Measurements from ENCODE around the gene RPS25.
"Not testable (repeated sequence)": the region's sequence is repeated elsewhere in the genome, so short reads cannot be mapped to it uniquely, and the experiment has no call there.

The RPS25 gene

DNA sequence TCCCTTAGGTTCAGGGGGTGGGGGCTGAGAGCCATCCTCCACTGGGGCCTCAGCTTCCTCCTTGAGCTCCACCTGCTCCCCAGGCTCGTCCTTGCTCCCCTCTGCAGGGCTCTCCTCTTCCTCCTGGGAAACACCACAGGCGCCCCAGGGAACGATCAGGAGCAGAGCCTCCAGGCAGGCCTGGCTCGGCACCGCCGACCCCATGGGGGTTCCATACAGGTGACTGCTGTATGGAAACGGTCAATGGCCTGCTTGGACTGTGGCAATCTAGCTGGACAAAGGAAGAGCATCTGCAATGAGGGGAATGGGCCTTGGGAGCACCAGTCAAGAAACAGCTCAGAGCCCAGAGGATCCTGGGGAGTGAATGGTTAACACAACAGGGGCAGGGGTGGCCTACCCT lies 30.9 kb upstream of the RPS25 start:
- TF ChIP-seq, protein P1, sequence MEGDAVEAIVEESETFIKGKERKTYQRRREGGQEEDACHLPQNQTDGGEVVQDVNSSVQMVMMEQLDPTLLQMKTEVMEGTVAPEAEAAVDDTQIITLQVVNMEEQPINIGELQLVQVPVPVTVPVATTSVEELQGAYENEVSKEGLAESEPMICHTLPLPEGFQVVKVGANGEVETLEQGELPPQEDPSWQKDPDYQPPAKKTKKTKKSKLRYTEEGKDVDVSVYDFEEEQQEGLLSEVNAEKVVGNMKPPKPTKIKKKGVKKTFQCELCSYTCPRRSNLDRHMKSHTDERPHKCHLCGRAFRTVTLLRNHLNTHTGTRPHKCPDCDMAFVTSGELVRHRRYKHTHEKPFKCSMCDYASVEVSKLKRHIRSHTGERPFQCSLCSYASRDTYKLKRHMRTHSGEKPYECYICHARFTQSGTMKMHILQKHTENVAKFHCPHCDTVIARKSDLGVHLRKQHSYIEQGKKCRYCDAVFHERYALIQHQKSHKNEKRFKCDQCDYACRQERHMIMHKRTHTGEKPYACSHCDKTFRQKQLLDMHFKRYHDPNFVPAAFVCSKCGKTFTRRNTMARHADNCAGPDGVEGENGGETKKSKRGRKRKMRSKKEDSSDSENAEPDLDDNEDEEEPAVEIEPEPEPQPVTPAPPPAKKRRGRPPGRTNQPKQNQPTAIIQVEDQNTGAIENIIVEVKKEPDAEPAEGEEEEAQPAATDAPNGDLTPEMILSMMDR (conservative IDR thresholded peaks at IDR 0.05; ENCODE audit: control insufficient read depth, insufficient read depth, low read depth, low read length) = no peak
- no peak for DNase-seq (ENCODE audit: low read depth)
- no peak overlapping the region for H3K4me3 ChIP-seq (ENCODE audit: control insufficient read depth, low read depth, low read length)

DNA sequence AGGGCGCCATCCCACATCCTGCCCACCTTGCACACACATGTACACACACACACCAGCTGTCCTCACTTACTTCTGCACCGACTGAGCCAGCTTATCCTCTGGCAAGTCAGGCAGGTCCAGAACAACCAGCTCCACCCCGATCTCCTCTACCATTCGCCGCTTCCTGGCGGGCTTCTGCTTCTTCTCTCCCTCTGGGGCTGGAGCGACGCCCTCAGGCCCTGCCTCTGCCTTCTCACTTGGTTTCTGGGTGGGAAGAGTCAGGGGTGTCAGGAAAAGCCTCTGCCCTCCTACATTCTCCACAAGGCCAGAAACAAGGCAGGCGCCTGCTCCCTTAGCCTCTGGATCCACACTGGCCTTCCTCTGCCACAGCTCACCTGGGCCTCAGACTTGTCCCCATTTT lies 30.5 kb upstream of the RPS25 start:
- DNase-seq (ENCODE audit: low read depth) = no peak
- H3K4me3 ChIP-seq (ENCODE audit: control insufficient read depth, low read depth, low read length) = no peak overlapping the region
- TF ChIP-seq, protein P1 (conservative IDR thresholded peaks at IDR 0.05; ENCODE audit: control insufficient read depth, insufficient read depth, low read depth, low read length) = no peak

DNA sequence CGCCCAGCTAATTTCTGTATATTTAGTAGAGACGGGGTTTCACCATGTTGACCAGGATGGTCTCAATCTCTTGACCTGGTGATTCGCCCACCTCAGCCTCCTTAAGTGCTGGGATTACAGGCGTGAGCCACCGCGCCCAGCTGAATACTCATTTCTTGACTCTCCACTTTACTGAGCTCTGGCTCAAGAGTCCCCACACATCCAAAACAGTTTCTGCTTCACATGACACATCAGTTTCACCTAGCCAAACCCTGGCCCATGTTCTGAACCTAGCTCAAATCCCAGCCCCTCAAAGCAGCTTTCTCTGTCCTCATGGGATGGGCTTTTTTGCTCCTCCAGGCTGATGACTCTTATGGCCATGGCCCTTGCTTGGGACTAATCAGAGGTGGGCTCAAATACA lies 29.1 kb upstream of the RPS25 start:
- no peak overlapping the region for H3K4me3 ChIP-seq (ENCODE audit: control insufficient read depth, low read depth, low read length)
- DNase-seq (ENCODE audit: low read depth) = no peak
- TF ChIP-seq, protein P1 (conservative IDR thresholded peaks at IDR 0.05; ENCODE audit: control insufficient read depth, insufficient read depth, low read depth, low read length) = no peak

DNA sequence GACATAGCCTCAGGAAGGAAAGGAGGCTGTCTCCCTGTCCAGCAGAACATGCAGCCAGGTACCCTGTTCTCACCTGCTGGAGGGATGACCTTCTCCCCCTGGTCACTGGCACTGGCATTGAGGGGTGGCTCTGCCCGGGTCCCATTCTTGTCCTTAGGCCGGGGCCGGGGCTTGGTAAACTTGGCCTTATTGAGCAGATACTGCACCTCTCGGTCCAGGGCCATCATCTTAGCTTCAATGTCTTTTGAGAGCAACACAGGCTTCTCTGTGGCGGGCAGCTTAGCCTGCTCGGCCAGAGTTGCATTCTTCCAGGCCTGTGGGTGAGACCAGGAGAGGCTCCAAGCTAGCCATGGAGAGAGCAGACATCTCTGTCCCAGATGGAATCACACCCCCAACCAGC lies 28.3 kb upstream of the RPS25 start:
- no peak for DNase-seq (ENCODE audit: low read depth)
- TF ChIP-seq, protein P1 (conservative IDR thresholded peaks at IDR 0.05; ENCODE audit: control insufficient read depth, insufficient read depth, low read depth, low read length) = no peak
- H3K4me3 ChIP-seq (ENCODE audit: control insufficient read depth, low read depth, low read length) = no peak overlapping the region

DNA sequence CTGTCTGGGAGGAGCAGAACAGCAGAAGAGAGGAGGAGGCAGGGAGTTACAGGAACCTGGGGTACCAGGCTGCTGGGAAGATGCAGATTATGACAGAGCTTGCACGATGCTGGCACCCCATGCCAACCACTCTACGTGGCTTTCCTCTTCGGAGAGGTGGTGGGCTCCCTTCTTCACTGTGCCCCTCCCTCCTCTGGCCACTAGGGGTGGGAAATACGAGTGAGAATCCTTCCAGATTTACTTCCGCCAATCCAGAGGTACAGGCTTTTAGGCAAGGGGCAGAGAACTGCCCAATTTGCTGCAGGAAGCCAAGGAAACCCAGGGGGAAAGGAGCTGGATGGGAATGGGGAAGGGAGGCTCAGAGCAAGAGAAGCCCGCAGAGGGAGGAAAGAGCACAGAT lies 26.6 kb upstream of the RPS25 start:
- TF ChIP-seq, protein P1 (conservative IDR thresholded peaks at IDR 0.05; ENCODE audit: control insufficient read depth, insufficient read depth, low read depth, low read length) = no peak
- H3K4me3 ChIP-seq (ENCODE audit: control insufficient read depth, low read depth, low read length) = no peak overlapping the region
- no peak for DNase-seq (ENCODE audit: low read depth)

DNA sequence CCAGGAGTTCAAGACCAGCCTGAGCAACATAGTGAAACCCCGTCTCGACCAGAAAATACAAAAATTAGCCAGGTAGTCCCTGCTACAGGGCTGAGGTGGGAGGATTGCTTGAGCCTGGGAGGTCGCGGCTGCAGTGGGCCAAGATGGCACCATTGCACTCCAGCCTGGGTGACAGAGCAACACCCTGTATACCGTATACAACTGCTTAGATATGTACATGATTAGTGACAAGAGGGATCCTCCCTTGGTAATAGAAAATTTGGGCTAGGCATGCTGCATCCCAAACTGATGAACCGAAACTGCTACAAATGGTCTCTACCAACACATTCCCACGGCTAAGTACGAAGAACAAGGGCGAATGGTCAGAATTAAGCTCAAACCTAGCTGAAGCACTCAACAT lies 24.8 kb upstream of the RPS25 start:
- TF ChIP-seq, protein P1 (conservative IDR thresholded peaks at IDR 0.05; ENCODE audit: control insufficient read depth, insufficient read depth, low read depth, low read length) = no peak
- H3K4me3 ChIP-seq (ENCODE audit: control insufficient read depth, low read depth, low read length) = no peak overlapping the region
- DNase-seq (ENCODE audit: low read depth) = no peak

DNA sequence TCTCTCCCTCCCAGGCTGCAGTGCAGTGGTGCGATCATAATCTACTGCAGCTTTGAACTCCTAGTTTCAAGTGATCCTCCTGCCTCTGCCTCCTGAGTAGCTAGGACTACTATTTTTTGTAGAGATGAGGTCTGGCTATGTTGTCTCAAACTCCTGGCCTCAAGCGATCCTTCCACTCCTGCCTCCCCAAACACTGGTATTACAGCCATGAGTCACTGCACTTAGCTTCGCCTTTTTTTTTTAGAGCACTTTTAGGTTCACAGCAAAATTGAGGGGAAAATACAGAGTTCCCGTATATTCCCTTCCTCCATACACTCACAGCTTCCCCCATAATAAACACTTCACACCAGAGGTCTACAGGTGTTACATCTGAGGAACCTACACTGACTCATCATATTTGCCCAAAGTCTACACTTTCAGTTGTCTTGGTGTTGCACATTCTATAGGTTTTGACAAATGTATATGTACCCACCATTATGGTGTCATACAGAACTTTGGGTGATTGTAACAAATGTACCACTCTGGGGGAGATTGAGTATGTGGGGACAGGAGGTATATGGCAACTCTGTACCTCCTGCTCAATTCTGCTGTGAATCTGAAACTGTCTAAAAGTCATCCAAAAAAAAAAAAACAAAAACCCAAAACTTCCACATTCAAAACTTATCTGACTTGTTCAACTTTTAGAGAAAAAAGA lies 23.8 kb upstream of the RPS25 start:
- no peak for DNase-seq (ENCODE audit: low read depth)
- TF ChIP-seq, protein P1 (conservative IDR thresholded peaks at IDR 0.05; ENCODE audit: control insufficient read depth, insufficient read depth, low read depth, low read length) = no peak

DNA sequence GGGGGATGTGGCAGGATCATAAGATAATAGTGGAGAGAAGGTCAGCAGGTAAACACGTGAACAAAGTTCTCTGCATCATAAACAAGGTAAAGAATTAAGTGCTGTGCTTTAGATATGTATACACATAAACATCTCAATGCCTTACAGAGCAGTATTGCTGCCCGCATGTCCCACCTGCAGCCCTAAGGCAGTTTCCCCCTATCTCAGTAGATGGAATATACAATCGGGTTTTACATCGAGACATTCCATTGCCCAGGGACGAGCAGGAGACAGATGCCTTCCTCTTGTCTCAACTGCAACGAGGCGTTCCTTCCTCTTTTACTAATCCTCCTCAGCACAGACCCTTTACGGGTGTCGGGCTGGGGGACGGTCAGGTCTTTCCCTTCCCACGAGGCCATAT lies 21.3 kb upstream of the RPS25 start:
- not testable (repeated sequence) for DNase-seq (ENCODE audit: low read depth); H3K4me3 ChIP-seq (ENCODE audit: control insufficient read depth, low read depth, low read length)

More for the DNA sequence above, 23.8 kb upstream of the RPS25 start:
- no peak overlapping the region for H3K4me3 ChIP-seq (ENCODE audit: control insufficient read depth, low read depth, low read length)
